A673 (cell line): ENCODE data around the gene CDH4. TPM values are rescaled to one million over a fixed set of nuclear protein-coding genes. Genes with fewer than 3 reads are reported as not detected.

Experiments used
- BruUV-seq: library from RNA; stranded (reverse); fragments of 400-500 nt; replicated peaks from 2 replicates; lab custom pipeline; 2021; lab: Mats Ljungman, UMichigan
- CTCF ChIA-PET: fragments of 300-600 bp; sonication (Branson Sonifier 250); formaldehyde crosslinking; loops from one replicate; lab custom pipeline; 2022; ENCODE audit warnings: antibody characterized with exemption; lab: Charles Lee
- POLR2A ChIA-PET: fragments of 300-600 bp; sonication (Branson Sonifier 250); formaldehyde crosslinking; loops from one replicate; lab custom pipeline; 2022; ENCODE audit warnings: antibody characterized with exemption; ENCODE audit not compliant: low non-redundant PET; lab: Charles Lee
- DNase-seq: peaks from one replicate; pipeline ENCODE4 v3.0.0-alpha.2; 2015; ENCODE audit warnings: low spot score
- H3K27ac ChIP-seq: fragments of 200-600 bp; sonication (generic); 2 replicates; pipeline ENCODE4 v1.5.1; 2016; ENCODE audit warnings: mixed run types, low read depth, mild to moderate bottlenecking, mixed read lengths, antibody characterized with exemption, low read length; ENCODE audit not compliant: poor library complexity, severe bottlenecking
- H3K27me3 ChIP-seq: fragments of 200-600 bp; sonication (generic); replicated peaks from 2 replicates; pipeline ENCODE4 v1.6.1; 2017; ENCODE audit warnings: mixed run types, low read depth, mild to moderate bottlenecking, mixed read lengths, antibody characterized with exemption, low read length; ENCODE audit not compliant: insufficient read depth, poor library complexity
- H3K36me3 ChIP-seq: fragments of 200-600 bp; sonication (generic); 2 replicates; pipeline ENCODE4 v1.6.1; 2016; ENCODE audit warnings: mixed run types, mild to moderate bottlenecking, mixed read lengths, antibody characterized with exemption, low read length; ENCODE audit not compliant: insufficient read depth, poor library complexity, severe bottlenecking
- H3K4me1 ChIP-seq: fragments of 200-600 bp; sonication (generic); 2 replicates; pipeline ENCODE4 v1.6.1; 2017; ENCODE audit warnings: mixed run types, mild to moderate bottlenecking, mixed read lengths, antibody characterized with exemption, low read length; ENCODE audit not compliant: insufficient read depth, poor library complexity, severe bottlenecking
- H3K4me3 ChIP-seq: fragments of 200-600 bp; sonication (generic); 2 replicates; pipeline ENCODE4 v1.5.1; 2016; ENCODE audit warnings: low read depth, mixed run types, mild to moderate bottlenecking, mixed read lengths, low read length; ENCODE audit not compliant: poor library complexity, severe bottlenecking
- H3K9me3 ChIP-seq: fragments of 200-600 bp; sonication (generic); 2 replicates; pipeline ENCODE4 v1.6.1; 2016; ENCODE audit warnings: mixed run types, low read depth, mild to moderate bottlenecking, mixed read lengths, antibody characterized with exemption, low read length; ENCODE audit not compliant: poor library complexity, severe bottlenecking
- CTCF ChIP-seq: fragments of 300-800, 200-600 bp; sonication (generic); conservative IDR thresholded peaks from 2 replicates; pipeline ENCODE4 v1.5.1; 2017; ENCODE audit warnings: low read depth, mild to moderate bottlenecking, antibody characterized with exemption, low read length, moderate library complexity, mixed read lengths
- EZH2 ChIP-seq: fragments of 200-600 bp; sonication (generic); IDR thresholded peaks from 2 replicates; pipeline ENCODE4 v1.6.1; 2017; ENCODE audit warnings: borderline replicate concordance, low read depth, mild to moderate bottlenecking, mixed read lengths, antibody characterized with exemption, low read length; ENCODE audit not compliant: poor library complexity, severe bottlenecking
- intact Hi-C: fragments of 100-400 bp; cut with micrococcal nuclease; formaldehyde crosslinking; loops from one replicate; pipeline ENCODE4 v1.10.0; 2022; ENCODE audit not compliant: unreplicated experiment
- total RNA-seq: library from RNA; stranded (reverse); gene quantifications from 2 replicates; pipeline ENCODE4 v1.2.3, GENCODE V29; 2021

Gene CDH4
- total RNA-seq, 1 experiment from 2014 or later = 8.3 TPM

GRCh38 chr20:61876952-61877728 lies 625.1 kb downstream of the CDH4 start:
- no peak for DNase-seq
- Histone ChIP-seq H3K9me3 (no peaks in the 10 kb centered on the region), H3K4me3 (no peak overlapping the region), H3K4me1 (no peaks in the 10 kb centered on the region), H3K27me3 (peaks cover 4% of the 10 kb centered on the region), H3K36me3 (no peaks in the 10 kb centered on the region), H3K27ac (no peak overlapping the region)
- TF ChIP-seq CTCF = no peak
- TF ChIP-seq EZH2 = no peak
- ChIA-PET CTCF (no interaction called here), POLR2A (no interaction called here)
- intact Hi-C loops = no loop called here
- BruUV-seq = no TSS peak

- Histone ChIP-seq H3K4me1 (no peaks in the 10 kb centered on the region), H3K36me3 (no peaks in the 10 kb centered on the region), H3K4me3 (no peak overlapping the region), H3K27me3 (peaks cover 4% of the 10 kb centered on the region), H3K27ac (no peak overlapping the region), H3K9me3 (no peaks in the 10 kb centered on the region)
- DNase-seq = no peak
- ChIA-PET CTCF (no interaction called here), POLR2A (no interaction called here)
- BruUV-seq = no TSS peak
- intact Hi-C loops = no loop called here
- TF ChIP-seq CTCF = no peak
- TF ChIP-seq EZH2 = no peak
Observed at GRCh38 chr20:61877776-61878477, 625.9 kb downstream of the CDH4 start.

DNA sequence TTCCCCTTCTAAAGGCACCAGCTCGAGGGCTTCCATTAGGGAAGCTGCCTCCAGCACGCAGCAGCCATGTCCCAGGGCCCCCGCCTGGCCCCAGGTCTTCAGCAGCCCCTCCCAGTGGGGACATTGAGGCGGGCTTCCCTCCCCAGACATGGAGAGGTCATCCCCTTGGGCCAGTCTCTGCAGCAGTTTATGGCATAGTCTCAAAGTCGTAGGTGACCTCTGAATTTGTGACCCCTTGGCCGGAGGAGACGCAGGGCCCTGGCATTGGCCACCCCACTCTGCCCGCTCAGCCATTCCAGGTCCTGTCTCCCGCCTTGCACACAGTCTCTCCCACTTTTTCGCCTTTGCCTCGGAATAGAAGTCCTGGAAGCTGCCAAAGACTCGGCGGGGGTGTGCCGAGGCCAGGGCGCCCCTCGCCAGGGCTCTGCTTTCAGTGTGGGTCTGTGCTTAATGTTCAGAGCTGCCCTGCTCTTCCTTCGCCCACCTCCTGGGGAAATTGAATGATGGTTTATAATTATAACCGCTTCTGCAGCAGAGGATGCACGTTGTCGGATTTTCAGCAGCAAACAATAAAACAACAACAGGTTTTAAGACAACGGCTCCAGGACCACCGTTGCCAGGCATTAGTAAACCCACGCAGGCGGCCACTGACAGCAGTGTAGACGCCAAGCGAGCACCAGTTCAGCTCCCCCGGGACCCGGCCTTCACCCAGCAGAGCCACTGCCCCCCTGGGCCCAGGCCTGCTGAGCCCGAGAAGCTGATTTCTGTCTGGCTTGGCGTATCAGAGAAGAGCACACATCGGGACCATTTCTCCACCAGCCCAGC lies 626.6 kb downstream of the CDH4 start:
- Histone ChIP-seq H3K27me3 (peaks cover 8% of the 10 kb centered on the region), H3K4me1 (no peaks in the 10 kb centered on the region), H3K4me3 (no peak overlapping the region), H3K27ac (no peak overlapping the region), H3K36me3 (no peaks in the 10 kb centered on the region), H3K9me3 (no peaks in the 10 kb centered on the region)
- ChIA-PET CTCF (no interaction called here), POLR2A (no interaction called here)
- BruUV-seq = no TSS peak
- no peak for TF ChIP-seq EZH2
- no peak for TF ChIP-seq CTCF
- intact Hi-C loops = no loop called here
- no peak for DNase-seq
